Kasumi-1 (cell line): ENCODE measurements around the gene NUP210.
"Not testable (repeated sequence)": the region's sequence is repeated elsewhere in the genome, so short reads cannot be mapped to it uniquely, and the experiment has no call there.

Experiments used
- DNase-seq, 2 experiments: peaks; one replicate each; lab custom pipeline; 2025; lab: John Stamatoyannopoulos, UW

Gene NUP210

GRCh38 chr3:13406190-13406589 lies 13.9 kb downstream of the NUP210 start:
- DNase-seq = no peak

- no peak for DNase-seq
These were observed 14.5 kb downstream of the NUP210 start for GRCh38 chr3:13405614-13406013.

DNA sequence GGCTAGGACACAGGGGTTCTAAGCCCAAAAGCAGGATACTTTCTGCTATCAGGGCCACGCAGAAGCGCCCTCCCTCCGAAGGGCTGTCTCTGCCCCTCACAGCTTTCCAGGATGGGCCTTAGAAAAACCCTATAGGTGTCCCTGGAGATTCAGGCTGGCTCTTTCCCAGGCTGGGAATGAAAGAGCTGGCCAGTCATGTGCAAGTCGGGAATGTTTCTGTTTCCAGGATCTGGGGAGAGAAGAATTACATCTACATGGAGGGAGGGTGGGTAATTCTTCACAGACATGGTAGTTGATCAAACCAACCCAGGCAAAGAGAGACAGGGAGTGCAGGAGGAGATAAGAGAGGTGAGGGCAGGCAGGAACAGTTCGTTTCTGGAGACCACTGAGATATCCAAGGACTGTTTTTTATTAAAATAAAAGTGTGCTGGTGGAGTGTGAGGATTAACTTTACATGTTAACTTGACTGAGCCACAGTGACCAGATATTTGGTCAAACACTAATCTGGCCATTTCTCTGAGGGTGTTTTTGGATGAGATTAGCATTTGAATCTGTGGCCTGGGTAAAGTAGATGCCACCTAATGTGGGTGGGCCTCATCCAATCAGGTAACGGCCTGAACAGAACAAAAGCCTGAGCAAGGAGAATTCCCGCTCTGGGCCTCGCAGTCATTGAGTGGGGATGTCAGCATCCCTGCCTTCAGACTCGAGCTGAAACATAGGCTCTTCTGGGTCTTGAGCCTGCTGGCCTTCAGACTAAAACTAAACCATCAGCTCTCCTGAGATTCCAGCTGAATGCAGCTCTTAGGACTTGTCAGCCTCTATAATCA lies 15.3 kb downstream of the NUP210 start:
- no peak for DNase-seq

DNA sequence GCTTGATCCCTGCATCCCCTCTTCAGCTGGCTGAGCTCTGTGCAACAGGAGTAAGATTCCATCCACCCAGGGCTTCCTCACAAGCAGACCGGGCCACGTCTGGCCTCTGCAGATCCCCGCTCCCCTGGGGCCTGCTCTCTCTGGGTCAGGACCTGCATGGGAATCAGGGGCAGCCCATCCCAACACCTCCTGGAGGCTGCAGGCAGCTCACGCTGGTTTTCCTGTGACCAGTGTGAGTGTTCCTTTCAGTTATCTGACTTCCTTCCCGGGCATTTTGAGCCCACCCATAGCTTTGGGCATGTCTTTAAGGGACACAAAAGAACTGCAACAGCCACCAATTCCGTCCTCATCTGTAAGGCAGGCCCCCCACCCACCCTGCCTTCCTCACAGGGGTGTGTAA lies 16.3 kb downstream of the NUP210 start:
- no peak for DNase-seq

DNA sequence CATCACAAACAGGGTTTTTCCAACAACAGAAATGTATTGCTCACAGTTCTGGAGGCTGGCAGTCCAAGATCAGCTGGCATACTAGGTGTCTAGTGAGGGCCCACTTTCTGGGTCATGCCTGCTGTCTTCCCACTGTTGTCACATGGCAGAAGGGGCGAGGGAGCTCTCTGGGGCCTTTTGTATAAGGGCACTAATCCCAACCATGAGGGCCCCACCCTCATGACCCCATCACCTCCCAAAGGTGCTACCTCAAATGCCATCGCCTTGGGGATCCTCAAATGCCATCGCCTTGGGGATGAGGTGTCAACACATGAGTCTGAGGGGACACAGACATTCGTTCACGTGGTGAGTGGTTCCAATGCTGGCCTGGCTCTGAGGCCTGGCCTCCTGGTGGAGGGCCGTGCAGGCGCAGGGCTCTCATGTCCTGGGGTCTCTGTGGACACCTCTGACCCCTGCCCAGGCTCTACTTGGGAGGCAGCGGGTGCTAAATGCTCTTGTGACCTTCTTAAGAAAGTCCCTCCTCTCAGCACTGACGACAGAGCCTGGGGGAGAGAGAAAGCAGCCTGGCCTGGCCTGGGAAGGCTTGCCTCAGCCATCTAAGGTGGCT lies 16.8 kb downstream of the NUP210 start:
- DNase-seq = no peak

DNA sequence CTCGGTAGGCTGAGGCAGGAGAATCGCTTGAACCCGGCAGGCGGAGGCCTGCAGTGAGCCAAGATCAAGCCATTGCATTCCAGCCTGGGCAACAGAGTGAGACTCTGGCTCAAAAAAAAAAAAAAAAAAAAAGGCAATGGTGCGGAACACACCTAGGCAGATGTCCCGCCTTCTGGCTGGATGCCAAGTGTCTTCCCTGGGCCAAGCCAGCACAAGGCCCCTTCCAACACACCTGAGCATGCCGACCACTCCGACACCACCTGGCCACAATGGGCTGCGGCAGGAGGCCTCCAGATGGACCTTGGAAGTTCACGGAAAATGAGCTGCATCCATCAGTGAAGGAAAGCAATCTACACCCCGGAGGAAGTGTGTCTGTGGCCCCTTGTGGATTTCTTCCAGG lies 19.0 kb downstream of the NUP210 start:
- DNase-seq = no peak

DNA sequence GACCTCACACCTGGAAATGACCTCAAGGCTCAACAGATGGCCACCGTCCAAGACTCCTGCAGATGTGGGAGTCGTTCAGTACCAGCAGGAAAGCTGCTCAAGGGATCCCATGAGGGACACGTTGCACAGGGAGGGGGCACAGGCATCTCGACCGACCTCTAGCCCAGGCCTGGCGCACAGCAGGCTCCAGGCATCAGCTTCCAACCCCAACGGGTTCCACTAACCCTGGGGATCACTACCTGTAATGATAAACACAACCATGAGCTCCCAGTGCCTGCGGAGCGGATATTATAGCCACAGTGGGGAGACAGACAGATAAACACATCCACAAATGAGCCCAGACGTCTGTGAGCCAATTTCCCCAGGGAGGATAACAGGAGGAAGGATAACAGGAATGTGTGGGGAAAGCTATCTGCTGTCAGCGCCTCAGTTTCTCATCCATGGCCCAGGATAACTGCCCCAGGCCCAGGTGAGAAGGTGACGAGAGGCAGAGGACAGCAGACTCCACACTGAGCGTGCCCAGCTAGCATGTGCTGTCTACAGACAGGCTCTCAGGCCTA lies 19.9 kb downstream of the NUP210 start:
- DNase-seq = no peak

DNA sequence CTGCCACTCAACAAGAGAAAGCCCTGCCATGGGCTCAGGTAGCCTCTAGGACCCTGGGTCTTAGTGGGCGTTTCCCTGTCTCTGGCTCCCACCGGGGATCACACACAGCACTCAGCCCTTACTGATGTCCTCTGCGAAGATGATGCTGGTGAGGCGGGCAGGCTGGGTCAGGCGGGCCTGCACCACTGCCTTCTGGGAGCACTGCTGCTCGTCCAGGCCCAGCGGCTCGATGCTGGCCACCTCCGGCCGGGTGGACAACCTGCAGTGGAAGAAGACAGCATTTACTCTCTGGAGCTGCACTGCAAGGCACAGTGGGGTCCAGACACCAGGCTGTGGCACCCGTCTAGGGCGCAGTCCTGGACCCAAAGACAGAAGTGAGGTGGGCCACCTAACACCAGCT lies 20.5 kb downstream of the NUP210 start:
- no peak for DNase-seq

- DNase-seq = no peak
These were observed 22.8 kb downstream of the NUP210 start for GRCh38 chr3:13397316-13397715.

GRCh38 chr3:13394363-13394762 lies 25.8 kb downstream of the NUP210 start:
- DNase-seq = no peak

DNA sequence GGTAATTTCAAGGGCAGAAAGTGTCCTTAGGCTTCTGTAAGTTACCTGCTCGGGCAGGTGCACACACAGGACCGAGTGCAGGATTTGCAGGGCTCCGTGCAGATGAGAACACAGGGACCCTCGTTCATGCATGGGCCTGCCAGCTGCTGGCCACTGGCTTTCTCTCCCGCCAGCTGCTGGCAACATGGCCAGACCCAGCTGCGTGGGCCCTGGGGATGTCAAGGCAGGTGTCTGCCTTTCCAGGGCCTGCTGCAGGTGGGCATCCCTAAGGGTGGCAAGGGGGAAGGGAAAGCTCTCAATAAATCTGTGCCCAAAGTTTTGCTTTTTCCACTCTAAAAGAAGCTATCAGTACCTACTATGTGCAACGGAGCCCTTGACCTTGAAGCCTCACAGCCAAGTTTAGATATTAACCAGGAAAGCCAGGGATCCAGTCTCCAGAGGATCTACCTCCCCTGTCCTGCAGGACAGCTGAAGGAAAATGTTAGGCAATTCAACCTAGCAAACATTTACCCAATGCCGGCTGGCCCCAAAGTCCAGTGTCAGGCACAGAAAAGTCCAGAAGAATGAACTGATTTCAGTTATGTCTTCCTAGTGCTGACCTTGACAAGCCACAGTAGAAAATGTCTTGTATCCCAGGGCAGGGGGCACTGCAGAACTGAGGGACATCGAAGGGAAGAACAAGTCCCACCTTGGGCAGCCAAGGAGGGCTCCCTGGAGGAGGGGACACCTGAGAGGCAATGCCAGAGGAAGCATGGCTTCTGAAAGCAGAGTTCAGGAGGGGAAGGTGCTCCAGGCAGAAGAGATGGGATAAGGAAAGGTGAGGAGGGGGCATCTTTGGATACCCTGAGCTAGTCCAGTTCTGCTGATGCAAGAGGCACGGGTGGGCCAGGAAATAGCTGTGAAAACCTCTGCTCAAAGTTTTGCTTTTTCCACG lies 26.4 kb downstream of the NUP210 start:
- no peak for DNase-seq

- DNase-seq = no peak
These were observed 28.8 kb downstream of the NUP210 start for GRCh38 chr3:13391308-13391707.

DNA sequence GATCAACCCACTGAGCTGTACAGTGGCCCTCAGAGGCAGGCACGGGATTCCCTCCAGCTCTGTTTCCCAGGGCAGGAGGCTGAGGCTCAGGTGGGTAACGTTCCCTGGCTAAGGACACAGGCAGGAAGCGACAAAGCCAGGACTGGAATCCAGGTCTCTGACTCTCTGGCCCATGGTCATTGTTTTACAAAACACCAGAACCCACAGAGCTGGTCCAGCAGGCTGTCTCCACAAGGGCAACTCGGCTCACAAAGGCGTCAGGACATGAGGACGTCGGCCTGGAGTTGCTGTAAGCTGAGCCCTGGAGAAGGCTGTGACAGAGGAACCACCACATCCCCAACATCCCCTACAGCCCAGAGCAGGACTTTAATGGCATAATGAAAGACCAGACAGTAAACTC lies 30.7 kb downstream of the NUP210 start:
- DNase-seq = no peak

- no peak for DNase-seq
These were observed 31.3 kb downstream of the NUP210 start for GRCh38 chr3:13388816-13389215.

GRCh38 chr3:13385373-13385965 lies 34.7 kb downstream of the NUP210 start:
- DNase-seq = no peak

- DNase-seq = no peak
These were observed 39.2 kb downstream of the NUP210 start for GRCh38 chr3:13380971-13381370.

DNA sequence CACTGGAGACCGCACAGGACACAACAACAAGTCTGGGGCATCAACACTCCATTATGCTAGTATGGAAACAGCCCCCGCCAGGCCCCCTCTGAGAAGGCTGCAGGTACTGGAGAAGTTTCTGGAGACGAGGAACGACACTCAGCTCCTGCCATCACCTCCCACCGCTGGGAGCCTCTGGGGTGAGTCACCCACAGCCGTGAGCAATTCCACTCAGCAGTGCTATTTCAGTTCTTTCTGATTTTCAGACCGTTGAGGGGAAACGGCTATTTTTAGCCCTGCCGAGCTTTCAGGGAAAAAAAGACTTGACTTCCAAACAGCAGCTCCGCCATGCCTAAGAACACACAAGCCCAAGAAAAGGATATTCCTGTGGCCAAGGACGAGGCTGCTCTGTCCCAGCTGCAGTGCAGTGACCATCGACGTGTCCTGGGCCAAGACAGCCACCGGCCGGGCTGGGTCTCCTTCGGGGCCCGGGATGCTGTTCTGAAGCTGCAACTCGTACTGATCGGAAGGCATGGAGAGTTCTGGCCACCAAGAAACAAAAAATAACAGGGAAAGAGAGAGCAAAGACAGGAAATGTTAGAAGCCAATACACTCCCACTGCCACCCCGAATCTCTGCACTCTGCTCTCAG lies 40.8 kb downstream of the NUP210 start:
- DNase-seq = peak; percentile 34 to 40

DNA sequence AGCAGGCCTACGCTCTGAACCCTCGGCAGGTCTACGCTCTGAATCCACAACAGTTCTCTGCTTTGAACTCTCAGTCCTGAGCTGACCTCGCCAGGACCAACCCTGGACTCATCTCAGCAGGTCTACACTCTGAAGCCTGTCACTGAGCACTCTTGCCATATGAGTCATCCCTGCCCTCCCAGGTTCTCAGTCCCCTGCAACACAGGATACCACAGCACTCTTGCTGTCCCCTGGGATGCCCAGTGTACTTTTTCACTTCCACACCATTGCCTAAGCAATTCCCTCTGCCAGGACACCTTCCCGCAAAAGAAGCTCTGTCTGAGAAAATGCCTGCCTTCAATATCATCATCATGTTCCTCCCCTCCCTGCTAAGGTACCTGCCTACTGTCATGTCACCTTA lies 42.0 kb downstream of the NUP210 start:
- DNase-seq = no peak

DNA sequence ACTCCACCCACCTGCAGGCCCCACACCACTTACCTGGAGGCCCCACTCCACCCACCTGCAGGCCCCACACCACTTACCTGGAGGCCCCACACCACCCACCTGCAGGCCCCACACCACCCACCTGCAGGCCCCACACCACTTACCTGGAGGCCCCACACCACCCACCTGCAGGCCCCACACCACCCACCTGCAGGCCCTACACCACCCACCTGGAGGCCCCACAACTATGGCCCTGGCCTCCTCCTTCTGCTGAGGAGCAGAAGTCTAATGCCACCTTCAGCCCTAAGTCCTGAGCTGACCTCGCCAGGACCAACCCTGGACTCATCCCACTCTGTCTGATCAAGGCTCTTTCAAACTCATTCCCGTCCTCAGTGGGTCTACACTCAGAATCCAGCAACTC lies 42.4 kb downstream of the NUP210 start:
- DNase-seq = not testable (repeated sequence)

GRCh38 chr3:13377021-13377420 lies 43.1 kb downstream of the NUP210 start:
- DNase-seq = no peak

DNA sequence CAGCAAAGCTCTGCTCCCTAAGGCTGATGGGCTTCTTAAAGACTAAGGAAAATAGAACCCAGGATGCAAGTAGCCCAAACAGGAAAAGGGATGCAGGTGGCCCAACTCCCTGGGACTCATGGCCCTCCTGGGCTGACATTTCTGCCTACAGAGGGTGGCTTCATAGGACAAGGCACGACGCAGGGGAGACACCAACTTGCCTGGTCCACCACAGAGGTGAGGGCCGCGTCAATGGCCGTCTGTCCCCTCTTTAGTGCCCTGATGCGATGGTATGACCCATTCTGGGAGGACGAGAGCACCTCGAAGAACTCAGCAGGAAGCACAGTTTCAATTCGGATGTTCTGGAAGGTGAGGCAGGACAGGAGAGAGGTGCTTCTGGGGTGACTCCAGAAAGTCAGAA lies 44.0 kb downstream of the NUP210 start:
- DNase-seq = no peak
